Hematopoietic multipotent progenitor cell (in vitro differentiated cells): ENCODE measurements around the gene S100PBP. TPM values are rescaled to one million over a fixed set of nuclear protein-coding genes. Genes with fewer than 3 reads are reported as not detected.
"Not testable (repeated sequence)": the region's sequence is repeated elsewhere in the genome, so short reads cannot be mapped to it uniquely, and the experiment has no call there.

ENCODE experiments used
- DNase-seq, 3 donors: peaks; one replicate each; pipeline ENCODE4 v3.0.0-alpha.2; 2011 to 2015; ENCODE audit warnings: low read depth in 2 of 3, low spot score in 2 of 3
- total RNA-seq: library from RNA; depleted of rRNA; stranded (reverse); fragments of >200 nt; gene quantifications from one replicate; pipeline ENCODE4 v1.2.3, GENCODE V29; 2012

Gene S100PBP
- total RNA-seq, 1 donor: 25.0 TPM

DNA sequence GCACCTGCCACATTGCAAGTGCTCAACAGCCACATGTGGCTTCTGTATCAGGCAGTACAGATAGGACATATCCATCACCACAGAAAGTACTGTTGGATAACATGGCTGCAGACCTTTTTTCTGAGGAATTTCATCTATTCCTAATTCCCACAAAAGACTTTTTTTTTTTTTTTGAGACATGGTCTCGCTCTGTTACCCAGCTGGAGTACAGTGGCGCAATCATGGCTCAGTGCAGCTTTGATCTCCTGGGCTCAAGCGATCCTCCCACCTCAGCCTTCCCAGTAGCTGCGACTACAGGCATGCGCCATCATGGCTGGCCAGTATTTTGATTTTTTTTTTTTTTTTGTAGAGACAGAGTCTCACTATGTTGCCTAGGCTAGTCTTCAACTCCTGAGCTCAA lies 33.6 kb upstream of the S100PBP start:
- DNase-seq: no peak

GRCh38 chr1:32784817-32785216 lies 32.6 kb upstream of the S100PBP start:
- DNase-seq: no peak

GRCh38 chr1:32786856-32787255 lies 30.6 kb upstream of the S100PBP start:
- peak in 1 of 3 donors; percentile 52 for DNase-seq

DNA sequence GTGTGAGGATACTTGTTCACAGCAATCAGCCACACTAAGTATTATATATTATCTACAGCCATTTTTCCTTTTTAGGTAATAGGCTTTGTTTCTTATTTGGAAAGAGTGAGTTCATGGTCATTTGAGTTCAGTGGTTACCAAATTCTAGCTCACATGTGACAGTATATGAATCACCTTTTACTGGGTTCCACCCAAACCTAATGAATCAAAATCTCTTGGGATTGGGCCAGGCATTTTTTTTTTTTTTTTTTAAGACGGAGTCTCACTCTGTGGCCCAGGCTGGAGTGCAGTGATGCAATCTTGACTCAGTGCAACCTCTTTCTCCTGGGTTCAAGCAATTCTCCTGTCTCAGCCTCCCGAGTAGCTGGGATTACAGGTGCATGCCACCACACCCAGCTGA lies 28.1 kb upstream of the S100PBP start:
- DNase-seq: not testable (repeated sequence)

DNA sequence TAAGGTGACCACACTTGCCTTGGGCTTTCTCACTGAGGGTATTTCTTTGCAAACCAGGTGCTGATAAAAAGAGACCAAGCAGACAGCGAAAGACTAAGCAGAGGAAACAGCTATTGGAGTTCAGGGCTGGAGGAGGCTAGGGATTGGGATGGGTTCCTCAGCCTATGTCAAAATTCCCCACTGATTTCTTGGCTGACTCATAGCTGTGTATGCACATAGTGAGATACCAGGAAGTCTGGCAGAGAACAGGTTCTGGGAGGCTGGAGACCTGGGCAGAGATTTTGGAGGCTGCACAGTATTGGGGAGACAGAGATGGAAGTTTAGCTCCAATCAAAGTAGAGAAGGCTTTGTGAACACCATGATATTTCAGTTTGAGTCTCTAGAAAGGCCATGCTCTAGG lies 25.6 kb upstream of the S100PBP start:
- no peak for DNase-seq

- not testable (repeated sequence) for DNase-seq
Measured at GRCh38 chr1:32795763-32796162, 21.7 kb upstream of the S100PBP start.

GRCh38 chr1:32797456-32797855 lies 20.0 kb upstream of the S100PBP start:
- no peak for DNase-seq

GRCh38 chr1:32798191-32798590 lies 19.3 kb upstream of the S100PBP start:
- DNase-seq: no peak

- DNase-seq: no peak
Measured at GRCh38 chr1:32798679-32799416, 18.6 kb upstream of the S100PBP start.

DNA sequence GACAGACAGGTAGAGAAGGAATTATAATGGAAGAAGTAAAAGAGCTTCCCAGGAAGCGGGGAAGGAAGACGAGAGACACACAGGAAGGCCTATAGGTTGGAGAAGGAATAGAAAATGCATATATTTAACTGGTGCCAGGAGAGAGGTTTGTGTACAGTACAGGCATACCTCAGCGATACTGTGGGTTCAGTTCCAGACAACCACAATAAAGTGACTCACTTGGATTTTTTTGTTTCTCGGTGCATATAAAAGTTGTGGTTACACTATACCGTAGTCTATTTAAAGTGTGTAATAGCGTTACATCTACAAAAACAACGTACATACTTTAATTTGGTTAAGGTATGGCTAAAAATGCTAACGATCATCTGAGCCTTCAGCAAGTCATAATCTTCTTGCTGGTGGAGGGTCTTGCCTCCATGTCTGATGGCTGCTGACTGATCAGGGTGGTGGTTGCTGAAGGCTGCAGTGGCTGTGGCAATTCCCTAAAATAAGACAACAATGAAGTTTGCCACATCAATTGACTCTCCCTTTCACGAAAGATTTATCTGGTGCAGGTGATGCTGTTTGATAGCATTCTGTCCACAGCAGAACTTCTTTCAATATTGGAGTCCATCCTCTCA lies 16.2 kb upstream of the S100PBP start:
- no peak for DNase-seq

- DNase-seq: not testable (repeated sequence)
Measured at GRCh38 chr1:32804460-32804859, 13.0 kb upstream of the S100PBP start.

- DNase-seq: no peak
Measured at GRCh38 chr1:32806290-32806689, 11.2 kb upstream of the S100PBP start.

GRCh38 chr1:32806910-32807523 lies 10.4 kb upstream of the S100PBP start:
- DNase-seq: no peak

DNA sequence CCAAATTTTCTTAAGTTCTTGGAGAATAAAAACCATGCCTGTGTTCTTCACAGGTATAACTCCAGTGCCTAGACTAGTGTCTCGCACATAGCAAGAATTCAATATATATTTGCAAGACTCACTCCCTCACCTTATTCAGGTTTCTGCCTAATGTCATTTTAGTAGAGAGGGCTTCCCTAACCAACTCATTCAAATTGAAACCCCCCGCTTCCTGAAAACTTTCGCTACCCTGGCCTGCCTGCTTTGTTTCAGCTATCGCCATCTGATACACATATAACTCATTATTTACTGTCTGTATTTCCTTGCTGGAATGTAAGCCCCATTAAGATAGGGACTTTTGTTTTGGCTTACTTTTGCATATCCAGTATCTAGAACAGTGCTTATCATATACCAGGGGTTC lies 8.9 kb upstream of the S100PBP start:
- DNase-seq: no peak

DNA sequence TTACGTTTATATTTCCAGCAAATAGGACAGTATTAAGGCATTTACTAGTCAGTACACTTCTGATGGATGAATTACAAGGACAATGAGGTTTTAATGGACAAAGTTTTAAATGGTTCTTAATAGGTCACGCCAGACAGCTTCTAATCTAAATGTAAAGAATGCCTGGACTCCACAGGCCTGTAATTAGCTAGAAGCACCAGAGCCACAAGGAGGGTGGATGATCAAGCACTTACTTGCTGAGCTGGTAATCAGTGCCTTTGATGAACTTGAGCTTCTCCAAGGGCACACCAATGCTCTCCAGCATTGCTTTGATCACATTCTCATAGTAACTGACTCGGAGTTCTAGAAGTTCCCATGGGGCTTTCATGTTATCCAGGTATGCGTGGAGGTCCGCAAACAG lies 7.1 kb upstream of the S100PBP start:
- no peak for DNase-seq

GRCh38 chr1:32811265-32811664 lies 6.2 kb upstream of the S100PBP start:
- DNase-seq: no peak

GRCh38 chr1:32811917-32812316 lies 5.5 kb upstream of the S100PBP start:
- no peak for DNase-seq

DNA sequence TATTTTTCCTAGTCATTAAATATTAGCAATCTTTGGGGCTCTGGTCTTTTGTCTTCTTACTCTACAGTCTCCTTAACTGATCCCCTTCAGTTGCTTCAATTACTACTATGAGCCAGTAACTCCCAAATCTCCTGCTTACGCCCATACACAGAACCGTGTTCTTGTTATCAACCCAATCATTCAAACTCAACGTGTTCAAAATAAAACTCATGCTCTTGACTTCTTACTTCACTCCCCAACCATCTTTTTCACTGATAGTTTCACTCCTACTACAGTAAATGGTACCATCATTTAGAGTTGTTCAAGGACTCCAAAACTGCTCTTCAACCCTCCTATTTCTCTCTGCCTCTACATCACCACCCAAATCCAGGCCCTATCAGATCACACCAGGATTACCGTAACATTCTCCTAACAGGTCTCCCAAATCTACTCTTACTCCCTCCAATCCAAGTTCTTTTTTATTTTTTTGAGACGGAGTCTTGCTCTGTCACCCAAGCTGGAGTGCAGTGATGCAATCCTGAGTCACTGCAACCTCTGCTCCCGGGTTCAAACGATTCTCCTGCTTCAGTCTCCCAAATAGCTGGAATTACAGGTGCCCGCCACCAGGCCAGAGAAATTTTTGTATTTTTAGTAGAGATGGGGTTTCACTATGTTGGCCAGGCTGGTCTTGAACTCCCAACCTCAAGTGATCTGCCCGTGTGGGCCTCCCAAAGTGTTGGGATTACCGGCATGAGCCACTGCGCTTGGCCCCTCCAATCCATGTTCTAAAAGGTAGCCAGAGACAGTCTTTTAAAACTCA lies 3.3 kb upstream of the S100PBP start:
- no peak for DNase-seq

DNA sequence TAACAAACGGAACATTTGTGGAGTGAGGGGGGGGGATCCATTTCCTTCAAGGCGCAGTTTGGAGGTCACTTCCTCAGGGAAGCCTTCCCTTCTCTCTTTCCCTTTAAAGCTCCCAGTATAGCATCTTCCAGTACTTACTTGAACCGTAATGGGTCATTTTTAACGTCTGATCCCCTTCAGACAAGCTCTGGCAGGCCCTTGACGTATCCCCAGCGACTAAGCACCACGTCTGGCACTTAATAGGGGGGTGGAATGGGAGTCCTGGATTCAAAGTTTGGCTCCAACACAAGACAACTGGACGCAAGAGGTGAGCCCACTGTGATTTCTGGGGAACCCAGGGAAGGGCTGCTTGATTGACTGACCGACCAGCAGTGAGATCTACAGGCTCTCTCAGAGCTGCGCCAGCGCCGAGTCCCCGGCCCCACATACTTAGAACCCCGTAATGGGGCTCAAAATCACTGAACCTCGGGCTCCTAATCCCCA lies 736 bp upstream of the S100PBP start:
- peak in 1 of 3 donors; percentile 27 for DNase-seq

- peak in 2 of 3 donors; percentile 22 to 42 for DNase-seq
Measured at GRCh38 chr1:32817815-32818786, 648 bp downstream of the S100PBP start.
